ENCODE data around the gene TTLL7. TPM values are rescaled to one million over a fixed set of nuclear protein-coding genes. Genes with fewer than 3 reads are reported as not detected.
A peak's percentile ranks its signal among the peaks of the same experiment; 100 is the strongest.

Gene TTLL7
- total RNA-seq (2021): 3.4 and 6.6 TPM in 2 replicates
- long read RNA-seq, full-length matches to known transcripts: 1 of 1 reads
- long read RNA-seq, partial matches to known transcripts: 0 of 1 reads
- long read RNA-seq, other reads (novel, unspliced or antisense): 0 of 1 reads

- Histone ChIP-seq H2BK120ac (ENCODE audit: low read depth, low read length, poor library complexity, severe bottlenecking) (peak within 1 kb of the TSS; percentile 10), H4K8ac (replicated peaks; ENCODE audit: insufficient read length, low read depth, low read length) (no peak within 1 kb of the TSS), H3K56ac (ENCODE audit: insufficient read length, low read depth, low read length) (no peak within 1 kb of the TSS), H2BK12ac (ENCODE audit: insufficient read length, low read depth, low read length) (no peak within 1 kb of the TSS), H3K23me2 (ENCODE audit: insufficient read length, low read depth, low read length, poor library complexity, severe bottlenecking) (no peaks in the 10 kb centered on the region), H2BK15ac (ENCODE audit: low read depth, low read length) (no peak within 1 kb of the TSS), H3K27me3 (ENCODE audit: insufficient read depth, low read length) (peaks cover 13% of the 10 kb centered on the region; the same call in 1 of the 2 replicates), H3K4me2 (ENCODE audit: insufficient read depth, insufficient read length, low read length) (peak within 1 kb of the TSS; percentile 44), H4K5ac (ENCODE audit: insufficient read length, low read depth, low read length) (no peak within 1 kb of the TSS), H3K9ac (ENCODE audit: extremely low read depth, insufficient read length, low read length) (peak within 1 kb of the TSS; percentile 71), H2AFZ (ENCODE audit: low read length) (peak within 1 kb of the TSS; percentile 78), H2BK5ac (ENCODE audit: insufficient read length, low read length) (no peak within 1 kb of the TSS), H3K79me2 (ENCODE audit: insufficient read depth, low read length) (no peaks in the 10 kb centered on the region), H3K18ac (ENCODE audit: insufficient read length, low read depth, low read length) (peak within 1 kb of the TSS; percentile 89), H3K9me3 (ENCODE audit: control insufficient read depth, low read depth, low read length) (no peaks in the 10 kb centered on the region), H3K4me1 (ENCODE audit: insufficient read depth, low read length) (no peaks in the 10 kb centered on the region), H4K20me1 (ENCODE audit: control insufficient read depth, insufficient read depth, insufficient read length) (no peaks in the 10 kb centered on the region), H2AK5ac (ENCODE audit: insufficient read length, low read length) (no peak within 1 kb of the TSS), H3T11ph (ENCODE audit: low read length) (no peak within 1 kb of the TSS), H3K27ac (ENCODE audit: insufficient read length, low read depth, low read length) (no peak within 1 kb of the TSS), H3K14ac (ENCODE audit: insufficient read depth, low read length) (peak within 1 kb of the TSS; percentile 96), H3K79me1 (ENCODE audit: insufficient read depth, low read depth, low read length, poor library complexity, severe bottlenecking) (no peaks in the 10 kb centered on the region), H3K4ac (ENCODE audit: low read depth, low read length) (no peak within 1 kb of the TSS), H3K23ac (ENCODE audit: insufficient read length, low read depth, low read length) (no peak within 1 kb of the TSS), H4K91ac (ENCODE audit: insufficient read length, low read depth, low read length) (no peak within 1 kb of the TSS), H2BK20ac (ENCODE audit: low read depth, low read length, poor library complexity, severe bottlenecking) (no peak within 1 kb of the TSS)
- H3K4me1 Mint-ChIP-seq: peaks cover 10% of the 10 kb centered on the region in 2 experiments
- H3K9me3 Mint-ChIP-seq: no peaks in the 10 kb centered on the region
- H3K27ac Mint-ChIP-seq: peak within 1 kb of the TSS in 2 of 3 experiments; percentile 80 to 96; a peak in 4 of 7 replicates
- peaks cover 84% of the 10 kb centered on the region for H3K27me3 Mint-ChIP-seq (ENCODE audit: low read depth)
- peak within 1 kb of the TSS; percentile 81 to 92 for H3K4me3 Mint-ChIP-seq
- no peak for TF ChIP-seq CTCF (conservative IDR thresholded peaks at IDR 0.05)
- no peaks in the 10 kb centered on the region for H3K36me3 Mint-ChIP-seq (ENCODE audit: insufficient read depth in 1 of 3, low read depth in 3 of 3)
- no CpG with 5 or more reads among the region's 73 CpGs for WGBS (ENCODE audit: extremely low coverage, insufficient read length, low lambda C conversion rate)
- peak; percentile 86 for DNase-seq
These were observed at the start of gene TTLL7 for GRCh38 chr1:83998498-83999315. TSS of gene TTLL7 (minus strand) at chr1:83999132. CDS start at chr1:83952211, 46,921 bp downstream.
